Stimulated activated CD4-positive, alpha-beta T cell treated with anti-CD3 and anti-CD28 coated beads, Interleukin-12 subunit alpha, Interleukin-12 subunit beta, amount 100 ng/mL, for 24 hours (primary cell): Measurements from ENCODE around the gene CRLF3.
"Not testable (repeated sequence)": the region's sequence is repeated elsewhere in the genome, so short reads cannot be mapped to it uniquely, and the experiment has no call there.

Experiments used
- DNase-seq, 2 experiments: peaks; one replicate each; pipeline ENCODE4 v3.0.0-alpha.2; 2020; ENCODE audit warnings: low read depth in 2 of 2

The CRLF3 gene

GRCh38 chr17:30736371-30736770 lies 88.1 kb downstream of the CRLF3 start:
- not testable (repeated sequence) for DNase-seq

GRCh38 chr17:30735644-30736043 lies 88.8 kb downstream of the CRLF3 start:
- not testable (repeated sequence) for DNase-seq

- DNase-seq, result not testable (repeated sequence)
Measured at GRCh38 chr17:30735206-30735605, 89.3 kb downstream of the CRLF3 start.

- not testable (repeated sequence) for DNase-seq
Measured at GRCh38 chr17:30734153-30734552, 90.3 kb downstream of the CRLF3 start.
